SHP77 (cell line): ENCODE data around the gene TSC2.
"Not testable (repeated sequence)": the region's sequence is repeated elsewhere in the genome, so short reads cannot be mapped to it uniquely, and the experiment has no call there.

Experiments used
- DNase-seq, 2 experiments: peaks; one replicate each; lab custom pipeline; 2025; lab: John Stamatoyannopoulos, UW

TSC2 gene

DNA sequence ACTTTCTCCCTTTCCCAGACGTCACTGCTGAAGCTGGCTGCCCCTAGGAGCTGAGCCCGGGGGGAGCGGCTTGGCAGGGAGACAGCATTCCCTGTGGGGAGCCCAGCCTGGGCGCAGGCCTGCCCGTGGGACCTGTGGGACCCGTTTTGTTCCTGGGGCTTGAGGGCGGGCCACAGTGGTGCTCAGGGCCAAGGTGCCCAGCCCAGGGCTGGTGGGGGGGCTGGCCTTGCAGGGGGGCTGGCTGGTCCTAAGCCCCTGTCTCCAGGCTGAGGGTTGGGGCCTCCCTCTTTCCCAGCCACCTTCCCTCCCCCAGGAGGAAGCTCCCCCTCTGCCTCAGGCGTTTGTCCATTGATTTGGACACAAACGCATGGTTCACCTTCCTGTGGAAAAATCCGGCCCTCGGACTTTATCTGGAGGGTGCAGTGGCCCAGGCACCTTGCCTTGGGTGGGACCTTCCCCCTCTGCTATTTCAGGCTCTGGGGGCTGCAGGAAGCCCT is 16.7 kb upstream of the TSC2 start:
- no peak for DNase-seq

DNA sequence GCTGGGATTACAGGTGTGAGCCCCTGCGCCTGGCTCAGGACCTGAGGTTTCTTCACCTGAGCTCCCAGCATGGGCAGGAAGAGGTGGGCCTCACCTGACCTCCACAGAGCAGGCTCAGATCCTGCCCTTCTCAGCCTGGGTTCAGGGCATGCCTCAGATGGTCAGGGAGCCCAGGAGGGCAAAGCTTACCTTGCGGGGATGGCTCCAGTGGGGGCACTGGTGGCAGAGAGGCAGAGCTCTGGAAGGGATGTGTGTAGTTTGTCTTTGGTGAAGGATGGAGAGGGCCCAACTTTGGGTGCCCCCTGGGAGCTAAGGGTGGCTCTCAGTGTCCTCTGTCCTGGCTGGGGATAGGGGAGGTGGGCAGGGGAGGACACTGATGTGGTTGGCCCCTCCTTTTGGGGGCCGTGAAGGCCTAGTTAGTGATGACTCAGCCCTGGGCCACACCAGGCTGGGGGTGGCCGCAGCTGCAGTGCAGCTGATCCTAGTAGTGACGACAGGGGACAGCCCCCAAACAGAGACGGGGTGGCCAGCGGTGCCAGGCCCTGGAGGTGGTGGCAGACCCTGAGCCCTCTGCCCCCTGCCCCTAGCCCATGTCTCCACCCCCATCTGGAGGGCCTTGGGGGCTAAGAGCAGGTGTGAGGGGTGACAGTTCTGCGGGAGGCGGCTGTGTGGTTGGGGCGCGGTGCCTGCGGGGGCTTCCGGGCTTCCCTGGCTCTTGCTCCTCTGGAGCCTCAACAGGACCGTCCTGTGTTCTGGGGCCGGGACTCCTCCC is 15.3 kb upstream of the TSC2 start:
- no peak for DNase-seq

DNA sequence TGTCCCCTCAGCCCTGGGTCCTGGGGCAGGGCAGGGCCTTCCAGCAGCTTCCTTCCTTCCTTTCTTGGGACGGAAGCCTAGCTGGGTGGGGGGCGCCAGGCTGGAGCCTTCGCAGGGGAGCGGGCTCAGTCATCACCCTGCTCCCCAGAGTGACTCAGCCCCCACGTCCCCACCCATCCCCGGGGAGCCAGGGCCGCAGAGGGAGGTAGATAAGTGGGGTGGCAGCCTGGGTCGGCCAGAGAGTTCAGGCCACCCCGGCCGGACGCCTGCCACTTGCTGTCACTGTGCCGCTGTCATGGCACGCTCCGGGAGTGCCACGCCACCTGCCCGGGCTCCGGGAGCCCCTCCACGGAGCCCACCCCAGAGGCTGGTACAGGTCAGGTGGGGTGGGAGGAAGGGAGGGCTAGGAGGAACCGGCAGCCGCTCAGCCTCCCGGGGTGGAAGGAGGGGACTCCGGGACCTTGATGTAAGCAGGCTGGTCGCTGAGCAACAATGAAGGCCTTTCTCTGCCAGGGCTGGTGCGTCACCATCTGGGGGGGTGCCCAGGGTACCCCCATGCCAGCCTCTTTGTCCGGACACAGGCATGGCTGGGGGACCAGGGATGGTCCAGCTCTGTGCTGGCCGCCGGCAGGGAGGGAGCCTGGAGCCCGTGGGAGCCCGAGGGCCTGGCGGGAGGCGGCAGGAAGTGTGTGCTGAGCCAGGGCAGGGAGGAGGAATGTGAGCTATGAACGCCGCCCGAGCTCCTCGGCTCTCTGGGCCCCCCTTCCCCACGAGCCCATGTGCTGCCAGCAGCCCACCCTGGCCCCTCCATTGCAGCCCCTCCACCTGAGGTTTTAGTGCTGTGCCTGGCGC is 14.5 kb upstream of the TSC2 start:
- DNase-seq, result no peak

DNA sequence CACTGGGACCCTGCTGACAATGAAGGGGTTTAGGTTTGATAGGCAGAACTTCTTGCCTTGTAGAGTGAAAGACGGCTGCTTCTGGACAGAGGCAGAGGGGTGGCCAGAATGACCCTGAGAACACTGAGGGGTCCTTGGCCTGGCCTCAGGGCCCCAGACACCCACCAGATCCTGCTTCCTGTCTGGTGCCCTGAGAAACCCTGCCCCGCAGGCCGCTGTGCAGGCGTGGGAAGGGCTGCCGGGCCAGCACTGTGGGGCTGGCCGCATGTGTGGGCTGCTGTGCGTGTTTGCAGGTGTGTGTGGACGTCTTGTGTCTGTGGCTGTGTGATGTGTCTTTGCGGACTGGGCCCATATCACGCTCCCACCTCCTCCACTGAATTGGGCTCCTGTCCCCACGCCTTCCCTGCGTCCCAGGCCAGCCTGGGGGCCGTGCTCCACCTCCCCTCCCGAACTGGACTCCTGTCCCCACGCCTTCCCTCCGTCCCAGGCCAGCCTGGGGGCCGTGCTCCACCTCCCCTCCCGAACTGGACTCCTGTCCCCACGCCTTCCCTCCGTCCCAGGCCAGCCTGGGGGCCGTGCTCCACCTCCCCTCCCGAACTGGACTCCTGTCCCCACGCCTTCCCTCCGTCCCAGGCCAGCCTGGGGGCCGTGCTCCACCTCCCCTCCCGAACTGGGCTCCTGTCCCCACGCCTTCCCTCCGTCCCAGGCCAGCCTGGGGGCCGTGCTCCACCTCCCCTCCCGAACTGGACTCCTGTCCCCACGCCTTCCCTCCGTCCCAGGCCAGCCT is 13.7 kb upstream of the TSC2 start:
- DNase-seq, result not testable (repeated sequence)

DNA sequence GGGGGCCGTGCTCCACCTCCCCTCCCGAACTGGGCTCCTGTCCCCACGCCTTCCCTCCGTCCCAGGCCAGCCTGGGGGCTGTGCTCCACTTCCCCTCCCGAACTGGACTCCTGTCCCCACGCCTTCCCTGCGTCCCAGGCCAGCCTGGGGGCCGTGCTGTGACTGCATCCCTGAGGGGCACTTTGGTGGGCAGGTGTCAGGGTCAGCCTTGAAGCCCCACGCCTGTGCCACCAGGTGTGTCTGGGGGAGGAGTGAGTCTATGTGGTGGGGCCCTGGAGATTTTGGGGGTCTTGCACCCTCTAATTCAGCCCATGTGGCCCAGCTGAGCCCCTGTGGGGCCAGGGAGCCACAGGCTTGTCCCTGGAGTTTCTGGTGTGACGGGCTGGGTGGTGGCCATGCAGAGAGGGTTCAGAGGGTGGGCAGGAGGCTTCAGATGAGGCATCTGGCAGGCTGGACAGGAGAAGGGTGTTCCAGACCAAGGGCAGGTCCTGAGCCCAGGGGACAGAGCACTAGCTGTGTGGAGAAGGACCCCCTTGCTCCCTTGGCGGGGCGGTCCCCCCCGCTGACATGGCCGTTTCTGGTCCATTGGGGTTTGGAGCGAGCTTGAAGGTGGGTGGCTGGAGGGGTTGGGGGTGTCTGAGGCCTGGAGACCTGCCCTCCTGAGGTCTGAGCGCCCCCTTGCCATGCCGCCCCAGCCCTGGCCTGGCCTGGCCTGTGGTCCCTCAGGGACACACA is 12.9 kb upstream of the TSC2 start:
- no peak for DNase-seq

DNA sequence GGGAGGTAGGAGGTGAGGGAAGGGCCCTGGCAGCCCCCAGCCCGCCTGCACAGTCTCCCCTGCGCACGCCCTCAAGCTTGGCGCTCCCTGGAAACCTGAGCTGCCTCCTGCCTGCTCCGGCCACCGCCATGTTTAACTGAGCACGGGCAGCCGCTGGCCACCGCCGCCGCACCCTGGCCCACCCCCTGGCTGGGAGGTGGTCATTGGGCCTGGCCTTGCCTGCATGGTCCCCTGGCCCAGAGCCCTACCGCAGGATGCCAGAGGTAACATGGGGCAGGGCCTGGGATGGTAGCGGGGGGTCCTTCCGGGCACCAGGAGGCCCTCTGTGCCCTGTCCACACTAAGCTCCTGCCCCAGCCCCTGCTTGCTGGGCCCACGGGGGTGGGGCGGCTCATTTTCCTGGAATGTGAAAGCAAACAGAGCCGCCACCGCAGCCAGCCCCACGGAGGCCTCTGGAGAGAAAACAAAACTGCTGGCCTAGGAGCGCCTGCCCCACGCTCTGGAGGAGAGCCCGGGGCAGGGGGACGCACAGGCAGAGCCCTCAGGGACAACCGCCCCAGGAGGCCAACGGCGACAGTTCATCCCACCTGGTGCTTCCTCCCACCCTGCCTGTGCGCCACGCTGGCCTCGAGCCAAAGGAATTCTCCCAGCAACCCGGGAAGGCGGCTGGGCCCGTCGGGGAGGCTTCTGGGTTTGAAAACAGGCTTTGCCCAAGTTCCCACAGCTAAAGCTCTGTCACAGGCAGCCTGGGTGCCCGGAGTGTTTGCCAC is 12.2 kb upstream of the TSC2 start:
- DNase-seq, result peak; percentile 42 to 69

DNA sequence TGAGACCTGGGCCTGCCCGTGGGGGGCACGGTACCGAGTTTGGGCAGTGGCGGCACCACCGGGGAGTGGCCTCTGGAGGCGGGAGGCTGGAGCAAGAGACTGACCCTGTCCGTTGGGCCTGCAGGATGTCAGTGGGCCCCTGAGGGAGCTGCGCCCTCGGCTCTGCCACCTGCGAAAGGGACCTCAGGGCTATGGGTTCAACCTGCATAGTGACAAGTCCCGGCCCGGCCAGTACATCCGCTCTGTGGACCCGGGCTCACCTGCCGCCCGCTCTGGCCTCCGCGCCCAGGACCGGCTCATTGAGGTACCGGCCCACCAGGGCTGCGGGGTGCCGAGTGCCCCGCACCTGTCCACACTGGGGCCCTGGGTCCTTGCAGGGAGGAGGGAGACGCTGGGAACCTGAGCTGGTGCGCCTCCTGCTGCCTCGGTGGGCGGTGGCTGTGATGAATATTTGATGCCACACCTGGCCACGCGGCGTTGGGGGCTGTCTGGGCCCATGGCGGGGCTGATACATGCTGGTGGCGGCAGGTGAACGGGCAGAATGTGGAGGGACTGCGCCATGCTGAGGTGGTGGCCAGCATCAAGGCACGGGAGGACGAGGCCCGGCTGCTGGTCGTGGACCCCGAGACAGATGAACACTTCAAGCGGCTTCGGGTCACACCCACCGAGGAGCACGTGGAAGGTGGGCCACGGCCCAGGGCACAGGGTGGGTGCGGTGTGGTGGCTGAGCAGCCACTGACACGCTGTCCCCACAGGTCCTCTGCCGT is 11.4 kb upstream of the TSC2 start:
- DNase-seq, result no peak

DNA sequence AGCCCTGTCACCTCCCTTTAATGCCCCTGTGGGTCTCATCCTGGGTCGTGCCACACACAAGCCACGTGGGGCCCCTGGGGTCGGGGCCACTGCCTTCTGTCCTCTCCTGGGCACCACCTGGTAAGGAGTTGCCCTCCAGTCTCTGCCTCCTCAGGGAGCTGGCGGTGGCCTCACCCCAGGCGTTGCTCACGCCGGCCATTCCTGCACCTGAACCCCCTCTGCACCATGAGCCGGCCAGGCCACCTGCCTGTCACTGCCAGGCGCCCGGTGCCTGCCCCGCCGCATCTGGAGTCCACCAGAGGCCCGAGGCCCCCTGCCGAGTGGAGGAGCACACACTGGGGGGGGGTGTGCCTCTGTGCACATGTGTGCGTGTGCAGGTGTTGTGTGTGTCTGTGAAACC is 10.7 kb upstream of the TSC2 start:
- no peak for DNase-seq

DNA sequence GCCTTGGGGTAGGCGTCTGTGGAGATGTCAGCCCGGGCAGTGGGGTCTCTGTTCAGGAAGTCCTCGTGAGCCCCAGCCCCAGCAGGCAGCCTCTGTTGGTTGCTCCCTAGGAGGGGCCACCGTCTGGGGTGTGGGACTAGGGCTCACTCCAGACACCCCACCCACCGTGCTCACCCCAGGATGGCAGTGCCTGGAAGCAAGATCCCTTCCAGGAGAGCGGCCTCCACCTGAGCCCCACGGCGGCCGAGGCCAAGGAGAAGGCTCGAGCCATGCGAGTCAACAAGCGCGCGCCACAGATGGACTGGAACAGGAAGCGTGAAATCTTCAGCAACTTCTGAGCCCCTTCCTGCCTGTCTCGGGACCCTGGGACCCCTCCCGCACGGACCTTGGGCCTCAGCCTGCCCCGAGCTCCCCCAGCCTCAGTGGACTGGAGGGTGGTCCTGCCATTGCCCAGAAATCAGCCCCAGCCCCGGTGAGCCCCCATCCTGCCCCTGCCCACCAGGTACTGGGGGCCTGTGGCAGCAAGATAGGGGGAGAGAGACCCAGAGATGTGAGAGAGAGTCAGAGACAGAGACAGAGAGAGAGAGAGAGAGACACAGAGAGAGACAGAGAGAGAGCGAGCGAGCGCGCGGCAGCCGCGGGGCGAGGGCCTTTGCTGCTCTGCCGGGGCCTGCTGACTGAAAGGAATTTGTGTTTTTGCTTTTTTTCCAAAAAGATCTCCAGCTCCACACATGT is 10.0 kb upstream of the TSC2 start:
- no peak for DNase-seq

DNA sequence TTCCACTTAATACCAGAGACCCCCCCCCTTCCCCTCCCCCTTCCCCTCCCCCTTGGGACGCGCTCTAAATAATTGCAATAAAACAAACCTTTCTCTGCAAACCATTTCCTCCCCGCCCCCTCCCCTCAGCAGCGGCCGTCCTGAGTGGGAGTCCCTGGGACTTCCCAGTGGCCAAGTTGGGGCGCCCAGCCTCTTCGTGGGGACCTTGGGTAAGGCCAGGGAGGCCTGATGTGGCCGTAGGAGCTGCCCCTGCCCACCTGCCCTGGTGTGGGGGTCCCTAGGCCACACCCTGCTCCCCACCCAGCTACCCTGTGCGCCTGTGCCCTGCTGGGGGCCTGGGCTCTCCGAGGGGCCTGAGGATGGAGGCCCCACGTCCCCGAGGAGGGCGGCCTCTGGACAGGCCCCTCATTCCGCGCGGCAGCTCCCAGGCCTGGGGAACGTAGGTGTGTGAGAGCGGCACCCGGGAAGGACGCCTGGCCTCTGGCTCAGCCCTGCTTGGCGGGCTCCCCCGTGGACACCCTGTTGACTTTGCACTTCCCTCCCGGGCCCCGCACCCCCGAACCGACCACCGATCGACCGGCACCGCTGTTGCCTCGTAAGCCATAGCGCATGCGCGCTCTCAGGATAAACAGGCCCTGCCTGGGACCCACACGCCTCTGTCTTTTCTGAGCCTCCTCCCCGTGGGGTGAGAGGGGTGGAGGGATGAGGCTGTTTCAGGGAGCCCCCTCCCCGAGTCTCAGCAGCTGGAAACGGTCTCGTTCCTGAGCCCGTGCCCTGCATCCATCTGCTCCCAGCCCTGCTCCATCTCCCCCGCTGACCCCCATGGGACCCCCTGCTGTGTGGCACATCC is 9.2 kb upstream of the TSC2 start:
- no peak for DNase-seq

DNA sequence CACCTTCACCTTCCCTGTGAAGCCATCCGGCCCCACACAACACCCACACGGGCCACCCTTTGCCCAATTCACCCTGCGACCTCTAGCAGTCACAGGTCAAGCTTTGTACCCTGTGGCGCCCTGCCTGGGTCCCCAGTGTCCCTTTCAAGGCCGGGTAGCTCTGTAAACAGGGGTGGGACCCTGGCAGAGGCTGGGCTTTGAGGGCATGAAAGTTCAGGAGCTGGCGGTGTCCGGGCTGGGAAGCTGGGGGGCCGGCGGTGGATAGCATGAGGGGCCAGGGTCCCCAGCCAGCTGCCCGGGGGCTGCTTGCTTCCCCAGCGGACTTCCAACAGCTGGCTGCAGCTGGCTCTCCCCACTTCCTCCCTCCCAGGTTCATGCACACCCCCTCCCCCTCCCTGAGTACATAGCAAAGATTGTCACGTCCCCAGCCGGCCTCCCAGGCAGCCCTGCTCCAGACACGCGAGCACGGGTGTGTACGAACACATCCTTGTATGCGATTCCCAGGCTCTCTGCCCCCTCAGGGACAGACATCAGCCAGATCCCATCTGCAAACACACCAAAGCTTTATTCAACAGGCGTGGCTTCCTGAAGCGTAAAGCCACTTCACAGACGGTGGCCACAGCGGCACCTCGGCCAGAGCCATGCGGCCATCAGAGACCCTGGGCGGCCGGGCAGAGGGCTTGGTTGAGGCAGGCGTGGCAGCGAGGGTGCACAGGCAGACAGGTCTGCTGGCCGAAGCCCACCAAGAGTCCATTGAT is 8.3 kb upstream of the TSC2 start:
- peak; percentile 69 to 71 for DNase-seq

DNA sequence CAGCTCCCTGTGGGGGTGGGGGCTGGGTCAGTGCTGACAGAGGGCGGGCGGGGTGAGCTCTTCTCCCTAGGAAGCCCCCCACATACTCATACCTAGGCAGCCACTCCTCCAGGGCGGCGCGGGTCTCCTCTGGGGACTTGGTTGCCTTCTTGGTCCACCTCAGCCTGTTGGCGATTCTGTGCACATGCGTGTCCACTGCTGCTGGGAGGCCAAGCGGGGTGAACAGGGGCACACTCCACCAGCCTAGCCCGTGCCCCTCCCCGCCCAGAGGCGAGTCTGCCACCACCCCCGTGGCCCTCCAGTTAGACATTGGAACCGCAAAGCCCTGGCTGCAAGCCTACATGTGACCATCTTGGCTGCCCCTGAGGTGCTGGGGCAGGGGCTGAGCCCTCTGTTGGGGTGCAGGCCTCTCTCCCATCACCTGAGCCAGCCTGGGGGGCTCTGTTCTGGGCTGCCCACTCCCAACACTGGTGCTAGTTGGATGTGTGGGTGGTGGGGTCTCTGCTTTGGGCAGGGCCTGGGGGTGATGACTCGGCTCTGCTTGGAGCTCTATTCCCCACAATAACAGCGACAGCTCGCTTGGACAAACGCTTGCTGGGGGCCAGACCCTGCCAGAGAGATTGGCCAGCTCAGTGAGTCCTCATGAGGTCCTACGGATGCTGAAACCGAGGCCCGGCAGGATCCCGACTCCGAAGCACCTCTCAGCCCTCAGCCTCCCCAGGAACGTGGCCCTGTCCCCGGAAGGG is 7.6 kb upstream of the TSC2 start:
- no peak for DNase-seq

DNA sequence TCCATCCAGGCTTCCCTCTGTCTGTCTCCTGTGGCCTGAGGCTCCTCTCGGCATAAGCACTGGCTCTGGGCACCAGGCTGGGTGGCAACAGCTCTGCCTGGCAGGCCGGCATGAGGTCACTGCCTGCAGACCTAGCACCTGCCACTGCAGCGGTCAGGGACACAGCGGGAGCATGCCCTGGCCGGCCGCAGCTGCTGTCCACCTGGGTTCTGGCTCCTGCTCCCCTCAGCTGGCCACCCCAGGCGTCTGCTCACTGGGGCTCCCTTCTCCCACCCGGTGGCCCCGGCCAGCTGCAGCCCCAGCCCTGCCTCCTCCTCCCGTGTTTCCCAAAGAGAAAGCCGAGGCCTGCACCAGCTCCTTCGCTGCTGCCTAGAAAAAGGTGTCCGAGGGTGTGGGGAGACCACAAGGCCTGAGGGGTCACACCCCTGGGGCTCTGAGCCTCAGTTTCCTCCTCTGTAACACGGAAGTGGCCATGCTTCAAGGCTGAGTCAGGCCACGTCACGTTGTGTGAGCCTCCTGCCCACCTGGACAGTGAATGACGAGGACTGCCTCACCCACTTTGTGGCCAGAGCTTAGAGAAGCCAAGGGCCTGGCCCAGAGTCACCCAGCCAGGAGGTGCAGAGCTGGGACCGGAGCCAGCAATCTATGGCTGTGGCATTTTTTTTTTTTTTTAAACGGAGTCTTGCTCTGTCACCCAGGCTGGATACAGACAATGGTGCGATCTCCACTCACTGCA is 6.8 kb upstream of the TSC2 start:
- peak; percentile 69 to 83 for DNase-seq

DNA sequence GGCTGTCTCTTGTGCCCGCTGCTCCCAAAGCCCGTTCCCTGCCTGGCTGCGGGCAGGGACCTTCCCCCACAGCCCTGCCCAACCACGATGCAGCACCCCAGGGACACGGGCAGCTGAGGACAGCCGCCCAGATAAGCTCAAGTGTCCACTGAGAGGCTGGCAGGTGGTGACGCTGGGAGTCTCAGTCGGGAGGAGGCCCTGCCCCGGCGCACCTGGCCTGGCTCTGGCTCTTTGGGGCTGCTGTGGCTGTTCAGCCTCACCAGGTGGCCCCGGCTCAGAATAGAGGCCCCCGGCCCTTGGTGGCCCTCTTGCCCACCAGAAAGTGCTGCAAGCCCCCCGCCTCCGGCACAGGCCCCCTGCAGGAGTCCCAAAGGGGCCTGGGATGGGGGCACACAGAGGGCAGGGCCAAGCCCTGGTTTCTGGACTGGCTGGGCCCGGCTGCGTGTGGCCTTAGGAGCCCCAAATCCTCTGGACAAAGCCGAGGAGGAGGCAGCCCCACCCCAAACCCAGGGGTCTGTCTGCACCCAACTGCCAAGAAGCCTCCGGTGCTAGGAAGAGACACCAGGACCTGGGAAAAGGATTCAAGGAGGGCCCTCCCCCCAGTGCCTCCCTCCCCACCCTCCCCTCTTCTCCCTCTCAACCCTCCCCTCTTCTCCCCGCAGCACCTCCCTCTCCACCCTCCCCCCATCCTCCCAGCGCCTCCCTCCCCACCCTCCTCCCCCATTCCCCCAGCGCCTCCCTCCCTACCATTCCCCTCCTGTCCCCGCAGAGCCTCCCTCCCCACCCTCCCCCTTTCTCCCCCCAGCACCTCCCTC is 5.4 kb upstream of the TSC2 start:
- DNase-seq, result peak; percentile 84 to 93

DNA sequence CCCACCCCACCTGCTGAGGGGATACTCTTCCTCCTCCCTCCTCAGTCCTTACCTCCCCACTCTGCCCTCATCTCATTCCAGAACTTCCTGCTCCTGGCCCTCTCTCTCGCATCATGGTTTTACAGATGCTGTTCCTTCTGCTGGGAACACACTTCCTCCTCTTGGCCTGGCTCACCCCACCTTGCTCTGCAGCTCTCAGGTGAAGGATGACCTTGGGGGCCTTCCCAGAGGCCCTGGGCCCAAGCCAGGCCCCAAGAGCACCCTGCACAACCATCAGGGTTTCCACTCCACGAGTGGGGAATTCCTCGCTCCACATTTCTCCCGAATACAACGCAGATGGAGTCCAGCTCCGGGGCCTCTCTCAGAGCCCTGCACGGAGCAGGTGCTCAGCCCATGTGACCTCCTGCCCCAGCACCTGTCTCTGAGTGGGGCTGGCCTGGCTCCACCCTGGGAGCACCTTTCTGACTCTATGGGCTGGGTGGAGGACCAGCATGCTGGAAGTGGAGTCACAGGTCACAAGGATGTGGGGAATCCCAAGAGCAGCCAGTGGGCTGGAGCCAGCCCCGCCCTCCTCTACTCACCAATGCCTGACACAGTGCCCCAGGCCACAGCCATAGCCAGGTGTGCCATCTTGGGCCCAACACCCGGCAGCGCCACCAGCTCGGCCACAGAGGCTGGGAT is 4.7 kb upstream of the TSC2 start:
- DNase-seq, result no peak
